Measurements from ENCODE around the gene CFAP46. TPM values are rescaled to one million over a fixed set of nuclear protein-coding genes. Genes with fewer than 3 reads are reported as not detected.

The CFAP46 gene
- total and polyA plus RNA-seq, 8 donors: 1.2 to 5.2 (median 3.5) TPM

DNA sequence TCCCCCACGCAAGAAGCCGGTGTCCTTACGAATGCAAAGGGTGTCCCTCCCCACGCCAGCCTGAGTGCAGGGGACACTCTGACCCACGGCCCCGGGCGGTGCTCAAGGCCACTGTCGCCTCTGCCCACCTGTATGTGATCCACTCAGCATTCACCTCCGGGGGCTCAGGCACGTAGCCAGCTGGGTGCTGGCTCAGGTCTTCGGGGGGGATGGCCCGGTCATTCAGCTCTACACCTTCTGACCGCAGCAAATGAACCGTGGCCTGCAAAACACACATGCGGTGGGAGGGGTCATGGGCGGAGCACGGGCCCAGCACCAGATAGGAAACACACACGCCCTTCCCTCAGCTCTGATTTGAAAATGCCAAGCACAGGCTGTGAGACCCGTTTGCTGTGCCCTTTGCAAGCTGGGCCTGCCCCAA lies 25.9 kb downstream of the CFAP46 start:
- peak in 1 of 4 donors; percentile 69 for DNase-seq
- intact Hi-C loops (cut with DNase I): no loop called here

GRCh38 chr10:132915411-132915810 lies 27.0 kb downstream of the CFAP46 start:
- TF ChIP-seq, protein P1, sequence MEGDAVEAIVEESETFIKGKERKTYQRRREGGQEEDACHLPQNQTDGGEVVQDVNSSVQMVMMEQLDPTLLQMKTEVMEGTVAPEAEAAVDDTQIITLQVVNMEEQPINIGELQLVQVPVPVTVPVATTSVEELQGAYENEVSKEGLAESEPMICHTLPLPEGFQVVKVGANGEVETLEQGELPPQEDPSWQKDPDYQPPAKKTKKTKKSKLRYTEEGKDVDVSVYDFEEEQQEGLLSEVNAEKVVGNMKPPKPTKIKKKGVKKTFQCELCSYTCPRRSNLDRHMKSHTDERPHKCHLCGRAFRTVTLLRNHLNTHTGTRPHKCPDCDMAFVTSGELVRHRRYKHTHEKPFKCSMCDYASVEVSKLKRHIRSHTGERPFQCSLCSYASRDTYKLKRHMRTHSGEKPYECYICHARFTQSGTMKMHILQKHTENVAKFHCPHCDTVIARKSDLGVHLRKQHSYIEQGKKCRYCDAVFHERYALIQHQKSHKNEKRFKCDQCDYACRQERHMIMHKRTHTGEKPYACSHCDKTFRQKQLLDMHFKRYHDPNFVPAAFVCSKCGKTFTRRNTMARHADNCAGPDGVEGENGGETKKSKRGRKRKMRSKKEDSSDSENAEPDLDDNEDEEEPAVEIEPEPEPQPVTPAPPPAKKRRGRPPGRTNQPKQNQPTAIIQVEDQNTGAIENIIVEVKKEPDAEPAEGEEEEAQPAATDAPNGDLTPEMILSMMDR (IDR thresholded peaks at IDR 0.05): no peak
- Histone ChIP-seq H3K9me3 (no peaks in the 10 kb centered on the region), H3K4me3 (no peak overlapping the region), H3K27ac (no peak overlapping the region), H3K4me1 (no peaks in the 10 kb centered on the region), H3K27me3 (peaks cover 0 to 67% of the 10 kb centered on the region in 2 donors), H3K36me3 (no peaks in the 10 kb centered on the region)
- no peak for ATAC-seq
- intact Hi-C loops (cut with DNase I): no loop called here
- peak in 1 of 4 donors; percentile 78 for DNase-seq

More for the DNA sequence above, 25.9 kb downstream of the CFAP46 start:
- no peak for ATAC-seq
- no peaks in the 10 kb centered on the region for H3K9me3 ChIP-seq
- H3K27me3 ChIP-seq: peaks cover 0 to 67% of the 10 kb centered on the region in 2 donors
- H3K36me3 ChIP-seq: no peaks in the 10 kb centered on the region
- TF ChIP-seq, protein P1 (IDR thresholded peaks at IDR 0.05): no peak
- H3K4me1 ChIP-seq: no peaks in the 10 kb centered on the region
- no peak overlapping the region for H3K27ac ChIP-seq
- H3K4me3 ChIP-seq: no peak overlapping the region

DNA sequence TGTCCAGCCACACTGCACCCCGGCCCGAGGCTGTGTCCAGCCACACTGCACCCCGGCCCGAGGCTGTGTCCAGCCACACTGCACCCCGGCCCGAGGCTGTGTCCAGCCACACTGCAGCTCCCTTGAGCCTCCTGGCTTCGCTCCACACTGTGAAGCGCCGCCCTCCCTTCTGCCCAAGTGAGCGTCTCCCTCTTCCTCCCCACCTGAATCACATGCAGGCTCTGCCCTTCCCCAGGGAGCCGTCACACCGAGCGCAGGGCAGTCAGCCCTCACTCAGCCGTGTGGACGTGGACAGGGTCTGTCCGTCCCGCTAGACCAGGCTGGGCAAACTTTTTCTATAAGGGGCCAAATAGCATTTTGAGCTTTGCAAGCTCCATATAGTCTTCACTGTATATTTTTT lies 27.6 kb downstream of the CFAP46 start:
- Histone ChIP-seq H3K36me3 (no peaks in the 10 kb centered on the region), H3K27ac (no peak overlapping the region), H3K9me3 (no peaks in the 10 kb centered on the region), H3K4me3 (no peak overlapping the region), H3K27me3 (peaks cover 0 to 68% of the 10 kb centered on the region in 2 donors), H3K4me1 (no peaks in the 10 kb centered on the region)
- ATAC-seq (no peak), DNase-seq (peak in 1 of 4 donors; percentile 43)
- TF ChIP-seq, protein P1 (IDR thresholded peaks at IDR 0.05): no peak
- intact Hi-C loops (cut with DNase I): no loop called here

DNA sequence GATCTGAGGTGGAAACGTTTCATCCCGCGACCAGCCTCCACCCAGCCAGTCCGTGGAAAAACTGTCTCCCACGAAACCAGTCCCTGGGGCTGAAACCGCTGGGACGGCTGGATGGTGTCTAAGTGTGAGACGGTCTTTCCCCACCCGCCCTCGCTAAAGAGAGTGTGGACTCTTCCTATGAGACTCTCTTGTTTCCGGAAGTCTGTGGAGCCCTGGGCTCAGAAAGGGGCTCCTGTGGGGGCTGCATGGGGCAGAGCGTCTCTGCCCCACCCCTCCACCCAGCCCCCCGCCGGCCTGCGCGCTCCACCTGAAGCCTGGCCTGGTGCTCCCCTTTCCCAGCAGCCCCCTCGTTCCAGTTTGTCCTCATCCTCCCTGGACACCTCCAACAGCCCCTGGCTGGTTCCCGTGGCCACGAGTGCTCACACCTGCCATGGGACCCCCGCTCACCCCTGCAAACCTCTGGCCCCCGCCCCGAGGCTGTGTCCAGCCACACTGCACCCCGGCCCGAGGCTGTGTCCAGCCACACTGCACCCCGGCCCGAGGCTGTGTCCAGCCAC lies 28.7 kb downstream of the CFAP46 start:
- Histone ChIP-seq H3K27me3 (peaks cover 0 to 64% of the 10 kb centered on the region in 2 donors), H3K4me1 (no peaks in the 10 kb centered on the region), H3K4me3 (no peak overlapping the region), H3K36me3 (no peaks in the 10 kb centered on the region), H3K9me3 (no peaks in the 10 kb centered on the region), H3K27ac (no peak overlapping the region)
- ATAC-seq (no peak), DNase-seq (peak in 1 of 4 donors; percentile 55)
- intact Hi-C loops (cut with DNase I): no loop called here
- TF ChIP-seq, protein P1 (IDR thresholded peaks at IDR 0.05): no peak

DNA sequence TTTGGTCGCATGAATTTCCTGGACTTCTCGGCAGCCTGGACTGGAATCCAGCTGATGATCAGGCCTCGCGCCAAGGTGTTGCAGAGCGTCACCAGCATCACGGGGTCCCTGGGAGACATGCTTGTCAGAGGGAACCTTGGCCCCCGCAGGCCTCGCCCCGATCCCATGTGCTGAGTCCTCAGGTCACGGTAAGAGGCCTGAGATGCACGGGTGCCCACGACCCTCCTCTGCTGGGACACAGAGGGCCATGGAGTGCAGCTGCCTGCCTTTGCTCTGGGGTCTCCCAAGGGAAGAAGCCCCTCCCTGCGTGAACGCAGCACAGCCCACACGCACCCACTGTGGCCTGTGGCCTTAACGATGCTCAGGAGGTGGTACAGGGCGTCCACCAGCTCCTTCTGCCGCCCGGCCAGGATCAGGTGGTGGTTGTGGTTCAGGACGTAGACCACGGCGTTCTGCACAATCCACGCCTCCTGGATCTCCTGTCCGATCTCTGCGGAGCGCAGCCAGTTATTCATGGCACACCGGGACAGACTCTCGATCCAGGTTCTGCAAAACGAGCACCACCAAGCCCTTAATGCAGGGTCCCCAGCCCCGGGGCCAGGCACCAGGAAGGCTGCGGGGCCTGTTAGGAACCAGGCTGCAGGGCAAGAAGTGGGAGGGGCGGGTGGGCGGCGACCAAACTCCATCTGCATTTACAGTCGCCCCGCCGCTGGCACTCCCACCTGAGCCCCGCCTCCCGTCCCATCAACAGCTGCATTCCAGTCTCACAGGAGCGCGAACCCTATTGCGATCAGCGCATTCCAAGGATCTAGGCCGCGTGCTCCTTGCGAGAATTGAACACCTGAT lies 29.4 kb downstream of the CFAP46 start:
- no peaks in the 10 kb centered on the region for H3K36me3 ChIP-seq
- no peaks in the 10 kb centered on the region for H3K9me3 ChIP-seq
- H3K4me1 ChIP-seq: no peaks in the 10 kb centered on the region
- intact Hi-C loops (cut with DNase I): no loop called here
- H3K27me3 ChIP-seq: peaks cover 0 to 62% of the 10 kb centered on the region in 2 donors
- ATAC-seq (no peak), DNase-seq (peak in 1 of 4 donors; percentile 74)
- TF ChIP-seq, protein P1 (IDR thresholded peaks at IDR 0.05): no peak
- no peak overlapping the region for H3K27ac ChIP-seq
- H3K4me3 ChIP-seq: no peak overlapping the region

Data from left lung (tissue), 10 donors.